ENCODE data around the gene SARDH. TPM values are rescaled to one million over a fixed set of nuclear protein-coding genes. Genes with fewer than 3 reads are reported as not detected.

The SARDH gene
- total RNA-seq, 1 experiment from 2014 or later, result not detected

- no peak for TF ChIP-seq CTCF (IDR thresholded peaks at IDR 0.05; ENCODE audit: unreplicated experiment)
- intact Hi-C loops (cut with micrococcal nuclease; ENCODE audit: unreplicated experiment), result no loop called here
- Mint-ChIP-seq H3K9me3 (ENCODE audit: low read depth, unreplicated experiment) (no peaks in the 10 kb centered on the region), H3K27ac (ENCODE audit: unreplicated experiment) (no peak overlapping the region), H3K27me3 (ENCODE audit: unreplicated experiment) (peaks cover 59% of the 10 kb centered on the region), H3K4me1 (ENCODE audit: low read depth, unreplicated experiment) (no peaks in the 10 kb centered on the region), H3K4me3 (ENCODE audit: low read depth, unreplicated experiment) (no peak overlapping the region), H3K36me3 (ENCODE audit: insufficient read depth, unreplicated experiment) (peaks cover 2% of the 10 kb centered on the region)
- CTCF ChIA-PET, result no interaction called here
- no peak for DNase-seq
- no TSS peak for BruUV-seq (replicated peaks)
These were observed 7.0 kb downstream of the SARDH start for GRCh38 chr9:133730994-133731715.

- H3K4me1 Mint-ChIP-seq (ENCODE audit: low read depth, unreplicated experiment), result no peaks in the 10 kb centered on the region
- BruUV-seq (replicated peaks), result no TSS peak
- DNase-seq, result no peak
- no peak overlapping the region for H3K4me3 Mint-ChIP-seq (ENCODE audit: low read depth, unreplicated experiment)
- no peaks in the 10 kb centered on the region for H3K36me3 Mint-ChIP-seq (ENCODE audit: insufficient read depth, unreplicated experiment)
- intact Hi-C loops (cut with micrococcal nuclease; ENCODE audit: unreplicated experiment), result loop anchor here (5.0 kb wide), 1 partner anchor 197 kb away; the partner anchor contains the start of gene ADAMTSL2
- no peak for TF ChIP-seq CTCF (IDR thresholded peaks at IDR 0.05; ENCODE audit: unreplicated experiment)
- CTCF ChIA-PET, result interaction anchor here (1.2 kb wide), 1 partner anchor 13 kb away, joined by 3 read pairs; no protein-coding TSS in a partner anchor
- peaks cover 63% of the 10 kb centered on the region for H3K27me3 Mint-ChIP-seq (ENCODE audit: unreplicated experiment)
- no peaks in the 10 kb centered on the region for H3K9me3 Mint-ChIP-seq (ENCODE audit: low read depth, unreplicated experiment)
- H3K27ac Mint-ChIP-seq (ENCODE audit: unreplicated experiment), result no peak overlapping the region
These were observed 8.4 kb downstream of the SARDH start for GRCh38 chr9:133729617-133730281.

- intact Hi-C loops (cut with micrococcal nuclease; ENCODE audit: unreplicated experiment), result loop anchor here (5.0 kb wide), 1 partner anchor 197 kb away; the partner anchor contains the start of gene ADAMTSL2
- no TSS peak for BruUV-seq (replicated peaks)
- no peak for DNase-seq
- H3K27me3 Mint-ChIP-seq (ENCODE audit: unreplicated experiment), result peaks cover 70% of the 10 kb centered on the region
- no peak overlapping the region for H3K27ac Mint-ChIP-seq (ENCODE audit: unreplicated experiment)
- no peaks in the 10 kb centered on the region for H3K9me3 Mint-ChIP-seq (ENCODE audit: low read depth, unreplicated experiment)
- TF ChIP-seq CTCF (IDR thresholded peaks at IDR 0.05; ENCODE audit: unreplicated experiment), result no peak
- no peaks in the 10 kb centered on the region for H3K36me3 Mint-ChIP-seq (ENCODE audit: insufficient read depth, unreplicated experiment)
- no peak overlapping the region for H3K4me3 Mint-ChIP-seq (ENCODE audit: low read depth, unreplicated experiment)
- CTCF ChIA-PET, result interaction anchor here (1.2 kb wide), 2 partner anchors 14 to 17 kb away, joined by 3 to 5 read pairs; no protein-coding TSS in a partner anchor
- H3K4me1 Mint-ChIP-seq (ENCODE audit: low read depth, unreplicated experiment), result no peaks in the 10 kb centered on the region
These were observed 9.1 kb downstream of the SARDH start for GRCh38 chr9:133728856-133729616.

GRCh38 chr9:133727876-133728441 lies 10.2 kb downstream of the SARDH start:
- no peak overlapping the region for H3K27ac Mint-ChIP-seq (ENCODE audit: unreplicated experiment)
- no peaks in the 10 kb centered on the region for H3K4me1 Mint-ChIP-seq (ENCODE audit: low read depth, unreplicated experiment)
- BruUV-seq (replicated peaks), result no TSS peak
- TF ChIP-seq CTCF (IDR thresholded peaks at IDR 0.05; ENCODE audit: unreplicated experiment), result no peak
- CTCF ChIA-PET, result interaction anchor here (1.1 to 1.2 kb wide), 3 partner anchors 16 to 228 kb away, joined by 3 to 5 read pairs (median 3); no protein-coding TSS in a partner anchor
- intact Hi-C loops (cut with micrococcal nuclease; ENCODE audit: unreplicated experiment), result loop anchor here (5.0 kb wide), 1 partner anchor 196 kb away; the partner anchor contains the start of gene ADAMTSL2
- no peaks in the 10 kb centered on the region for H3K36me3 Mint-ChIP-seq (ENCODE audit: insufficient read depth, unreplicated experiment)
- DNase-seq, result no peak
- H3K27me3 Mint-ChIP-seq (ENCODE audit: unreplicated experiment), result peaks cover 77% of the 10 kb centered on the region
- H3K9me3 Mint-ChIP-seq (ENCODE audit: low read depth, unreplicated experiment), result no peaks in the 10 kb centered on the region
- H3K4me3 Mint-ChIP-seq (ENCODE audit: low read depth, unreplicated experiment), result no peak overlapping the region
